CD14-positive monocyte (primary cell): Measurements from ENCODE around the gene RPL10. TPM values are rescaled to one million over a fixed set of nuclear protein-coding genes. Genes with fewer than 3 reads are reported as not detected.

Source experiments
- DNase-seq, 3 donors: peaks; one replicate each; pipeline ENCODE4 v3.0.0-alpha.2; 2011 to 2022
- H2AFZ ChIP-seq: 2 replicates; pipeline ENCODE4 v1.6.0; 2012; ENCODE audit warnings: mild to moderate bottlenecking, low read depth, low read length, inconsistent platforms; ENCODE audit not compliant: insufficient read depth, poor library complexity, severe bottlenecking
- H3K27ac ChIP-seq, 2 donors: 1 replicate in 1 of 2; 2 replicates in 1 of 2; pipeline ENCODE4 v1.5.1; 2012 to 2013; ENCODE audit warnings: low read length in 2 of 2, control low read depth in 1 of 2, inconsistent platforms in 1 of 2, low read depth in 1 of 2, mild to moderate bottlenecking in 1 of 2
- H3K27me3 ChIP-seq, 2 donors: one replicate each; pipeline versions ENCODE4 v1.6.0 to v1.6.1; 2011 to 2013; ENCODE audit warnings: low read length in 2 of 2; ENCODE audit not compliant: control insufficient read depth in 2 of 2, insufficient read depth in 2 of 2
- H3K36me3 ChIP-seq, 2 donors: replicated peaks in 1 of 2; 1 replicate in 1 of 2; 2 replicates in 1 of 2; pipeline versions ENCODE4 v1.5.1 to v1.6.1; 2012 to 2013; ENCODE audit warnings: low read length in 2 of 2, control low read depth in 1 of 2, inconsistent platforms in 1 of 2, mild to moderate bottlenecking in 1 of 2; ENCODE audit not compliant: insufficient read depth in 2 of 2, control insufficient read depth in 1 of 2
- H3K4me1 ChIP-seq, 2 donors: 1 replicate in 1 of 2; 2 replicates in 1 of 2; pipeline versions ENCODE4 v1.5.1 to v1.6.1; 2012 to 2013; ENCODE audit warnings: low read length in 2 of 2, control low read depth in 1 of 2, inconsistent platforms in 1 of 2, mild to moderate bottlenecking in 1 of 2, moderate library complexity in 1 of 2; ENCODE audit not compliant: insufficient read depth in 2 of 2, control insufficient read depth in 1 of 2
- H3K4me2 ChIP-seq: replicated peaks from 2 replicates; pipeline ENCODE3; 2012; ENCODE audit warnings: low read length, moderate library complexity, mild to moderate bottlenecking; ENCODE audit not compliant: poor library complexity, severe bottlenecking; ENCODE audit errors: extremely low read depth
- H3K4me3 ChIP-seq, 3 experiments: fragments of 200-600 bp in 1 of 3; sonication (generic) in 1 of 3; replicated peaks in 1 of 3; 1 replicate in 2 of 3; 2 replicates in 1 of 3; pipeline ENCODE4 v1.5.1; 2011 to 2013; ENCODE audit warnings: low read length in 3 of 3, mild to moderate bottlenecking in 3 of 3, control low read depth in 2 of 3, low read depth in 2 of 3, inconsistent platforms in 1 of 3, moderate library complexity in 1 of 3
- H3K79me2 ChIP-seq: 2 replicates; pipeline ENCODE4 v1.6.0; 2012; ENCODE audit warnings: mild to moderate bottlenecking, control low read depth, inconsistent platforms, low read length, moderate library complexity; ENCODE audit not compliant: insufficient read depth
- H3K9ac ChIP-seq: 2 replicates; pipeline ENCODE4 v1.6.0; 2017; ENCODE audit warnings: low read length, mild to moderate bottlenecking; ENCODE audit not compliant: insufficient read depth, poor library complexity, severe bottlenecking
- H3K9me3 ChIP-seq, 2 donors: replicated peaks in 1 of 2; 1 replicate in 1 of 2; 2 replicates in 1 of 2; pipeline versions ENCODE4 v1.5.1 to v1.6.1; 2012 to 2013; ENCODE audit warnings: low read length in 2 of 2, control low read depth in 1 of 2; ENCODE audit not compliant: control insufficient read depth in 1 of 2, insufficient read depth in 1 of 2
- H4K20me1 ChIP-seq: 2 replicates; pipeline ENCODE4 v1.6.0; 2012; ENCODE audit warnings: mild to moderate bottlenecking, low read length, control low read depth, moderate library complexity; ENCODE audit not compliant: insufficient read depth
- H3K27ac Mint-ChIP-seq, 7 donors: one replicate each; pipeline ENCODE4 v1.8.0; 2020; ENCODE audit warnings: mild to moderate bottlenecking in 7 of 7, mixed read lengths in 7 of 7, moderate library complexity in 6 of 7, inconsistent platforms in 2 of 7
- H3K27me3 Mint-ChIP-seq, 3 donors: one replicate each; pipeline ENCODE4 v1.8.0; 2021 to 2022; ENCODE audit warnings: low read depth in 3 of 3, mild to moderate bottlenecking in 3 of 3, mixed read lengths in 3 of 3, moderate library complexity in 3 of 3, inconsistent platforms in 1 of 3
- H3K36me3 Mint-ChIP-seq, 2 donors: one replicate each; pipeline ENCODE4 v1.8.0; 2020; ENCODE audit warnings: mixed read lengths in 2 of 2, inconsistent platforms in 1 of 2, mild to moderate bottlenecking in 1 of 2
- H3K4me1 Mint-ChIP-seq: one replicate; pipeline ENCODE4 v1.8.0; 2020; ENCODE audit warnings: mild to moderate bottlenecking, mixed read lengths
- H3K4me3 Mint-ChIP-seq, 2 donors: one replicate each; pipeline ENCODE4 v1.8.0; 2020; ENCODE audit warnings: mild to moderate bottlenecking in 2 of 2, mixed read lengths in 2 of 2, moderate library complexity in 1 of 2
- H3K9me3 Mint-ChIP-seq, 7 donors: one replicate each; pipeline ENCODE4 v1.8.0; 2020 to 2022; ENCODE audit warnings: mixed read lengths in 7 of 7, mild to moderate bottlenecking in 6 of 7, moderate library complexity in 6 of 7, inconsistent platforms in 2 of 7
- CTCF ChIP-seq: fragments of 200-600 bp; IDR thresholded peaks from one replicate; pipeline ENCODE4 v1.8.0; 2022; ENCODE audit warnings: antibody characterized with exemption, mild to moderate bottlenecking
- WGBS: methylation state at CpG from one replicate; pipeline ENCODE4 v1.1.5; 2013; ENCODE audit warnings: missing lambda C conversion rate; ENCODE audit not compliant: insufficient coverage; 5-methylcytosine and 5-hydroxymethylcytosine counted together
- intact Hi-C, 2 donors: fragments of 100-400 bp; cut with micrococcal nuclease; formaldehyde crosslinking; loops; one replicate each; pipeline versions ENCODE4 v1.15.0 to v1.15.1; 2023
- polyA plus RNA-seq, 3 donors: library from polyadenylated mRNA; depleted of rRNA in 1 of 3; unstranded in 2 of 3; stranded (reverse) in 1 of 3; fragments of 300-500 nt in 2 of 3; fragments of >200 nt in 1 of 3; fragmentation: Illumina TruSeq in 2 of 3; gene quantifications; 1 replicate in 2 of 3; 2 replicates in 1 of 3; pipeline ENCODE4 v1.2.3, GENCODE V29; 2012 to 2021

Gene RPL10
- polyA plus RNA-seq, 3 donors = 1,536 to 5,639 (median 1,724) TPM

DNA sequence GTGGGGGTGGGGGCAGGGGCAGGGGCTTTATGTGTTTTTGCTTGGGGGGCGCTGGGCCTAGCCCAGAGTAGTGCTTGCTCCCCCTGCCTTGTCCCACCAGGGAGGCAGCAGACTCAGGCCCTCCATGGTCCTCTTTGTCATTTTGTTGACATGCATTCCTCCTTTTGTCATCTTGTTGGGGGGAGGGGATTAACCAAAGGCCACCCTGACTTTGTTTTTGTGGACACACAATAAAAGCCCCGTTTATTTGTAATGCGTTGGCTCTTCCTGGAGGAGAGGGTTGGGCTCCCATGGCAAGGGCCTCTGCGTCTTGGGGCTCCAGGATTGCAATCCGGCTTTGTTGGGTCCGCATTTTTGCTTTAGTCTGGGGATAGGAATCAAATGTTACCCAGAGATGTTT lies 16.9 kb upstream of the RPL10 start:
- Mint-ChIP-seq H3K9me3 (peaks cover 0 to 20% (median 4%) of the 10 kb centered on the region in 7 donors), H3K27ac (peak overlapping the region in 1 of 7 donors; percentile 25), H3K27me3 (peaks cover 0 to 5% (median 0%) of the 10 kb centered on the region in 3 donors), H3K4me3 (peak overlapping the region in 1 of 2 donors; percentile 20), H3K4me1 (peaks cover 31% of the 10 kb centered on the region), H3K36me3 (peaks cover 5 to 10% of the 10 kb centered on the region in 2 donors)
- Histone ChIP-seq H3K79me2 (peaks cover 16% of the 10 kb centered on the region), H3K4me3 (no peak overlapping the region), H3K9me3 (no peaks in the 10 kb centered on the region), H4K20me1 (no peaks in the 10 kb centered on the region), H3K27me3 (no peaks in the 10 kb centered on the region), H3K27ac (no peak overlapping the region), H2AFZ (no peak overlapping the region), H3K4me2 (no peak overlapping the region), H3K36me3 (no peaks in the 10 kb centered on the region), H3K9ac (no peak overlapping the region), H3K4me1 (peaks cover 34% of the 10 kb centered on the region in 2 donors)
- no peak for TF ChIP-seq CTCF
- intact Hi-C loops = no loop called here
- DNase-seq = no peak
- no CpG with 5 or more reads among the region's 6 CpGs for WGBS

GRCh38 chrX:154382483-154383069 lies 15.6 kb upstream of the RPL10 start:
- H3K4me2 ChIP-seq = no peak overlapping the region
- H3K9me3 ChIP-seq = no peaks in the 10 kb centered on the region
- no peak overlapping the region for H2AFZ ChIP-seq
- 100% methylated on average over 1 of the region's 11 CpGs for WGBS
- H3K4me3 ChIP-seq = no peak overlapping the region
- H3K36me3 Mint-ChIP-seq = peaks cover 5 to 10% of the 10 kb centered on the region in 2 donors
- peaks cover 0 to 20% (median 4%) of the 10 kb centered on the region in 7 donors for H3K9me3 Mint-ChIP-seq
- no peak for TF ChIP-seq CTCF
- H3K9ac ChIP-seq = no peak overlapping the region
- peaks cover 26% of the 10 kb centered on the region for H3K4me1 Mint-ChIP-seq
- H3K27ac ChIP-seq = no peak overlapping the region
- no peak overlapping the region for H3K27ac Mint-ChIP-seq
- H3K36me3 ChIP-seq = no peaks in the 10 kb centered on the region
- H3K4me1 ChIP-seq = peaks cover 28 to 29% of the 10 kb centered on the region in 2 donors
- H3K4me3 Mint-ChIP-seq = no peak overlapping the region
- H3K27me3 Mint-ChIP-seq = peaks cover 0 to 1% (median 0%) of the 10 kb centered on the region in 3 donors
- no peaks in the 10 kb centered on the region for H4K20me1 ChIP-seq
- no peaks in the 10 kb centered on the region for H3K27me3 ChIP-seq
- intact Hi-C loops = no loop called here
- no peak for DNase-seq
- H3K79me2 ChIP-seq = peaks cover 16% of the 10 kb centered on the region
